Measurements from ENCODE around the gene SHPK.

- TF ChIP-seq CTCF (IDR thresholded peaks at IDR 0.05; ENCODE audit: low read depth, low read length) (no peak), EZH2phosphoT487 (IDR thresholded peaks at IDR 0.05; ENCODE audit: low read depth) (no peak)
Observed at GRCh38 chr17:3574231-3574630, 61.8 kb downstream of the SHPK start.

Measured in OCI-LY3 (cell line).